Activated T-cell treated with anti-CD3 and anti-CD28 coated beads for 24 hours (primary cell): ENCODE results near the gene C1orf167.

Experiments
- DNase-seq: peaks from one replicate; pipeline ENCODE4 v3.0.0-alpha.2; 2020; ENCODE audit warnings: low read depth

Gene C1orf167

DNA sequence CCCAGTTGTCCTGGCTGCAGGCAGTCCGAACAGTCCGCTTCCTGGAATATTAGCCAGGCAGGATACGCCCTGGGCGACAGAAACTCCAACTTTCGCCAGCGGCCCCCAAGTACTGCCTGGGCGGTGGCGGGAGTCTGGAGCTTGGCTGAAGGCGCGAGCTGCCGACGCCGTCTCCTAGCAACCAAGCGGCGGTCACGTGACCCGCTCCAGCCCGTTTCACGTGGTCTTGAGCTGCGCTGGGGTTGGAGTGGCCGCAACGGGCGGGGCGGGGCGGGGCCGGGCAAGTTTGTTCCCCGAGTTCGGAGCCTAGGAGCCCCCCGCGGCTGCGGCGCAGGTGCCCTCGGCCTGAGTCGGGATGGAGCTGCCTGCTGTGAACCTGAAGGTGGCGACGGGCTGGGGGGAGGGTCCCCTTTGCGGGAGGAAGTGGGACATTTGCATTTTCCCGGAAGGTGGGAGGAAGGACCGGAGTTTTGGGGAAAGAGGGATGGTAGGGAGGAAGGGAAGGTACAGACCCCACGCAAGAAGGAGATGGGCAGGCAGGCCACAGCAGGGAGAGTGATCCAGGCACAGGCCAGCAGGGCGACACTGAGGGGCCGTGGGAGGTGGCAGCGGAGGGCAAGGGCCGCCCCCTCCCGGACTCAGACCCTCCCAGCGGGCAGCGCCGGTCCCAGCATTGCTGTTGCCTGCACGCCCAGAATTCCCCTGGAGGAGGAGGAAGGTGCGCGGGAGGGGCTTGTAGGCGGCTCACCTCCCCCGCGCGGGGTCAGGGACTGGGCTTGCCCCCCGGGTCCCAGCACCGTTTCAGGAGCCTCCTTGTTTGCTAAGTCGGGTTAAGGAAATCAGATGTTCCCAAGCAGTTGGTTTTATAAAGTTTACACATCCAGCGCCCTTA lies 25.9 kb upstream of the C1orf167 start, which contains the start of gene AGTRAP:
AGTRAP (plus strand) TSS at position 283 of the 892 bp plus-strand sequence; CDS start at position 356, 73 bp downstream.
- DNase-seq = peak; percentile 81

DNA sequence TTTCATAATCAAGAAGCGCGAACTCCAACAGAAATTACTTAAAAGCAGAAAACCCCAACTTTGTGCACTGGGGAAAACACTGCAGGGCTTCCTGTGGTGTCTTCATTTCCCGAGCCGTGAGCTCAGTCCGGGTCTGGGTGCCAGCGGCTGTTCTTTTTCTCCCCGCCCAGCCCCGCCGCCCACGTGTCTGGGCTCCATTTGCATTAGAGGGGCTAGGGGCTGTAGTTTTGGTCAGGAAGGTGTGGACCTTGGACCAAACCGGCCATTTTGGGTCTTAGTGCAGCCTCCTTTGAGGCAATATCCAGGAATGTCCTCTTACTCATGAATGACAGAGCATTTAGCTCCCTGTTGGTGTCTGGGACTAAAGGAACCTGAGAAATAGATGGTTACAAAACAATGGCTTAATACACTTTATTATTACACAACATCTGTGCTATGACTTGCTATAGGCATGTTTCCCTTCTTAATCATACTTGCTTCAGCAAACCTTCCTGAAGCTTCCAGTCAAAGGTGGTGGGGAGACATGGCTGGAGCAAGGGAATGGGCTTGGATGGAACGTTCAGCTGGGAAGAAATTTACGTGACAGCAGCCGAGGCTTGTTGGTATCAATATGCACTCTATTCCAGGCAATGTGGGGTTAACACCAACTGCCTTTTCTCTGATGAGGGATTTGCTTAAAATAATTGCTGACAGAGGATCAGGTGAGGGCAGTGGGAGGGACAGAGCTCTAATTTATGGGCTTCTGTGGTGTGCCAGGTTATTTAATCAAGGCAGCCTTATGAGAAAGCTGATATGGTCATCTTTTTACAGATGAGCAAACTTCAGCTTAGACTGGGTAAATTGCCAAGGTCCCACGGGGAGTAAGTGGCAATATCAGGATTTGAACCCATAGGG lies 25.0 kb upstream of the C1orf167 start:
- peak; percentile 16 for DNase-seq

GRCh38 chr1:11738096-11738495 lies 23.9 kb upstream of the C1orf167 start:
- no peak for DNase-seq

- DNase-seq = no peak
Observed at GRCh38 chr1:11738783-11739182, 23.2 kb upstream of the C1orf167 start.

DNA sequence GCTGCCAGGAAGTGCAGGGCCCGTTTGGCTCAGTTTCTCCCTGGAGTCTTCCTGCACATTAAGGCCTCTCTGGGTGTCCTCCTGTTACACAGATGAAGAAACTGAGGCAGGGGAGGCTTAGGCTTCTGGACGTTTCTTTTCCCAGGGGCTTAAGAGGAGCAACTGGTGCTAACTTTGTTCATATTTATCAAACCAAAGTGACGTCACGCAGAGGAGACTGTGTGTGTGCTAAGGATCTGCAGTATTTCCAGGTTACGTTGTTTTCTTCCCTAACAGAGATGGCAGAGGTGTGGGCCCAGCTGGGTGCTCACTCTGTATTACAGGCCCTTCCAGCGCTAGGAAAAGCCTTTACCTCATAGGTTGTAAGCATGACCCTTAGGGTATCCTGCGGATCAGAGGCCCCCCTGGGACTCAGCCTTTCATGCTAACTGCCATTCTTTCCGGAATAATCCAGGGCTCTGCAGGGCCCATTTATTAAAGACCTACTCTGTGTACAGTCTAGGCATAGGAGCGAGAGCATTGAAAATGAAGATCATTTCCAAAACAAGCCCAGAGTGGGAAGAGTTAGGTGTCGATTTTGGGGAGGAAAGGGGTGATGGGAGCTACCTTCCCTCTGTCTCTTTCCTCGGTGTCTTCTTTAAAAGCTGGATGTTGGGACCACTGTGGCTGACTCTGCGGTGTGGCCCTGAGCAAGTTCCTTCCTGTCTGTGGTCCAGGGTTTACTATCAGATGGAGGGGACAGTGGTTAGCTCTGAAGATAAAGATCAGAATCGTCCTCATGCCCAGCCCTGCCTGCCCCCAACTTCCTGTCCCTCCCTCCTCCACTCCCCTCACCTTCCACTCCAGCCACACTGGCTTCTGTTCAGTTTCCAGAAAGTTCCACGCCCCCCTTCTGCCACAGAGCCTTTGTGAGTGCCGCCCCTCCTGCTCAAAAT lies 21.5 kb upstream of the C1orf167 start:
- no peak for DNase-seq

- DNase-seq = no peak
Observed at GRCh38 chr1:11741482-11741881, 20.5 kb upstream of the C1orf167 start.

GRCh38 chr1:11741919-11742558 lies 20.0 kb upstream of the C1orf167 start:
- DNase-seq = no peak

DNA sequence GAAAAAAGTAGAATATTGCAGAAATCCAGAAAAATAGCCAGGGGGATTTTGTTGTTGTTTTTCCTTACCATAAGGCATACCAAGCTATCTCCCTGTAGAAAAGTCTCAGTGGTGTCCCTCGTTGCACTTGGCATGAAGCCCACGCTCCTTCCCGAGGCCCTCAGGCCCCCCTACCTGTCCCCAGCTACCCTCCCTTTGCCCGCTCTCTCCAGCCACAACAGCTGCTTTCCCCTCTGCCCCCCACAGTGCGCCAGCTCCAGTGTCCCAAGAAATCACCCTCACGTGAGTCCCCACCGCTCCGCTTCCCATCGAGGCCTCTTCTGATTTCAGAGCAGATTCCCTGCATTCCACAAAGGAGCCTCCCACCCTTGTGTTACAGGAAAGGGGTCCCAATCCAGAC lies 17.7 kb upstream of the C1orf167 start:
- no peak for DNase-seq

DNA sequence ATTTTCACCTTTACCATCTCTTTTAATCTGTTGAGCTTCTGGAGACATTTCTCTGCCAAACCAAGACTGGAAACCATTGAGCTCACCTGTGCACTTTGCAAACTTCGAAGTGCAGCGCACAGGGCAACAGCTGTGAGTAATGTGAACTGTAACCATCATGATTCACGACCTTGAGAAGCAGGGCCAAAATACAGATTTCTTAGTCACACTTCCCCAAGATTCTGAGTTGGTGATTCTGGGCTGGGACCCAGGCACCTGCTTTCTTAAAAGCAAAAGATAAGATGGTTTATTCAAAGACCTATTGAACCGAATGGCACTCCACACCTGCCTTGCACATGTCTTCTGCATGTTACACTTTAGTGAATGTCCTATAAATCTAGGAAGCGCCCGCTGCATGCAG lies 15.9 kb upstream of the C1orf167 start:
- no peak for DNase-seq

GRCh38 chr1:11746795-11747487 lies 15.1 kb upstream of the C1orf167 start:
- no peak for DNase-seq

DNA sequence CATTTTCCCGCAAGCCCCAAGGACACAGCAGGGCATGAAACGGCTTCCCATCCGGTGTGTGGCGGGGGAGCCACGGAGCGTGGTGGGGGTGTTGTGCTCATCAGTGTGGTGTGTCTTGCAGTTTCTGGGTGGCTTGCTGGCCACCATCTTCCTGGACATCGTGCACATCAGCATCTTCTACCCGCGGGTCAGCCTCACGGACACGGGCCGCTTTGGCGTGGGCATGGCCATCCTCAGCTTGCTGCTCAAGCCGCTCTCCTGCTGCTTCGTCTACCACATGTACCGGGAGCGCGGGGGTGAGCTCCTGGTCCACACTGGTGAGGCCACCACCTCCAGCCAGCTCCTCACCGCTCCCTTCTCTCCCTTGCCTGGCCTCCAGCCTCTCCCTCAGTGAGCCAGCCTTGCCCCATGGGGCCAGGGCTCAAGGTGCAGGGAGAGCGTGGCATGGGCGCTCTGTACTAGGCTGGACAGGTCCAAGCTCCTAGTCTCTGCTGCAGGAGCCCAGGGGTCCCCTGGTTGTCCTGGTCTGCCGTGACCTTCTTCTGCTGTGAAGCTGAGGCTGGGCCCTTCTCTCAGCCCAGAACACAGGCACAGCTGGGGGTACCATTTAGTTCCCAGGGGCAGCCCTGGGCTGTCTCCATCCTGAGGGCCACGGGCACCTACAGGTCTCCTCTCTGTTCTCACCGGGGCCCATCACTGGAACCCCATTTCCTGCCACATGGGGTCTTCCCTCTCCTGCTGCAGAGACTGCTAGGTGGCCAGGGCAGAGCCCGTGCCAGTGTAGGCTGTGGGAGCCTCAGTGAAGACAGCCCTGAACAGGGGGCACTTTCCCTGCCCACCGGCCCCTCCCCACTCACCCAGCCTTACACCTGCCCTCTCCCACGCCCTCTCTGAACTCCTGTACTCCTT lies 13.4 kb upstream of the C1orf167 start:
- no peak for DNase-seq

- DNase-seq = peak; percentile 28
Observed at GRCh38 chr1:11749203-11749689, 12.7 kb upstream of the C1orf167 start.

DNA sequence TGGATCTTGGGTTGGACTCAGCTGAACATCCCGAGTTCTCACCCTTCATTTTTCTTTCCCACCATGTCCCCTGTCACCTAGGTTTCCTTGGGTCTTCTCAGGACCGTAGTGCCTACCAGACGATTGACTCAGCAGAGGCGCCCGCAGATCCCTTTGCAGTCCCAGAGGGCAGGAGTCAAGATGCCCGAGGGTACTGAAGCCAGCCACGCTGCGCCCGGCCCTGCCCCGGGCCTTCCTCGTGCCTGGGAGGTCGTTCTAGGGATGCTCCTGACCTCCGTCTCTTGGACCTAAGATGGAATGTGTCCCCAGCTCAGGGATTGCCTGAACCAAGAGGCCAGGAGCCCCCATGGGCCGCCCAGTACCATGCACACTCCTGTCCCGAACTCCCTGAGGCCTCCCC lies 12.0 kb upstream of the C1orf167 start:
- DNase-seq = no peak

DNA sequence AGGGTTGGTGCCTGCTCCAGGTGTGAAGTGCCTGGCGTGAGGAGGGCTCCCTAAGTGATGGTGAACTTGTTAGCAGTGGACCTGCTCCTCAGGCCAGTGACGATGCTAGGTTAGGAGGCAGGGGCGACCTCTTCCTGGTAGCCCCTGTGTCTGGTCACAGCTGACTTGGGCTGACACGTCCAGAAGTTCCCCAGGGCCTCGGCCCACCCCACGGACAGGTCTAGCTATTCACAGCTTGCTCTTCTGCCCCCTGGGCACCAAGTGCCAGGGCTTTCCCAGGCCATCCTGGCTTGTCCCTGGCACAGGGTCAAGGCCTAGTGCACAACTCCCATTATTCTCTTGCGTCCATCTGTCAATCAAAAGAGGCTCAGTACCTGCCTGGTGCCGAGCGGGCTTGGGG lies 10.9 kb upstream of the C1orf167 start:
- no peak for DNase-seq

GRCh38 chr1:11752359-11753088 lies 9.5 kb upstream of the C1orf167 start:
- DNase-seq = no peak

DNA sequence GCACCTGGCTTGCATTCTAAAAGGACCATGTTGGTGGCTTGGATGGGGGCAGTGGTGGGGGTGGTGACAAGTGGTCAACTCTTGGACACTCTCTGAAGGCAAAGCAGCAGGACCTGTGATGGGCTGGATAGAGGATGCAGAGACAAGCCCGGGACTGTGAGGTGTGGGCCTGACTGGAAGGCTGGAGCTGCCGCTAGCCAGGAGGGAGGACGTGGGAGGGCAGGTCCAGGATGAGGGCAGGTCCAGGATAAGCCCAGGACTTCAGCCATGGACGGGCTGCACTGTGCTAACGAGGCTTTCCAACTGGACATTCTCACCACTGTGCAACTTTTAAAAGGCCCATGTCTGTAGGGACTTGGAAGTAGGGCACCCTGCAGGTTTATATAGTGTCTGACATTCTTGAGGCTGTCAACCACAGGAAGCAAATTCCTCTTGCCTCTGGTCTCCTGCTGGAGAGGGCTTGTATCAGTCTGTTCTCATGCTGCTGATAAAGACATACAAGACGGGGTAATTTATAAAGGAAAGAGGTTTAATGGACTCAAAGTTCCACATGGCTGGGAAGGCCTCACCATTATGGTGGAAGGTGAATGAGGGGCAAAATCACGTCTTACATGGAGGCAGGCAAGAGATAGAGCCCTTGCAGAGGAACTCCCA lies 8.3 kb upstream of the C1orf167 start:
- DNase-seq = no peak

DNA sequence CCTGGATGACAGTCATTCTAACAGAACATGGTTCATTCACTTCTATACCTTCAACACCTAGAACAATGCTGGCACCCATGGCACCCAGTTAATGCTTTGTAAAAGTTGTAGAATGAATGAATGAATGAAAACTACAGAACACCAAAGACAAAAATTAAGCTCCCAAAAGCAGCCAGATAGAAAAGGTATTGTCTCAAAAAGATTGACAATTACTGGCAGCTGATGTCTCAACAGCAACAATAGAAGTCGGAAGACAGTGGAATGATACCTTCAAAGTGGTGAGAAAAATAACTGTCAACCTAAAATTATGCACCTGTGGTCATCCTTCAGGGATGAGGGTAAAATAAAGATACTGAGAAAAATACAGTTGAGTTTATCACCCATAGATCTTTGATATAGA lies 4.9 kb upstream of the C1orf167 start:
- DNase-seq = no peak

DNA sequence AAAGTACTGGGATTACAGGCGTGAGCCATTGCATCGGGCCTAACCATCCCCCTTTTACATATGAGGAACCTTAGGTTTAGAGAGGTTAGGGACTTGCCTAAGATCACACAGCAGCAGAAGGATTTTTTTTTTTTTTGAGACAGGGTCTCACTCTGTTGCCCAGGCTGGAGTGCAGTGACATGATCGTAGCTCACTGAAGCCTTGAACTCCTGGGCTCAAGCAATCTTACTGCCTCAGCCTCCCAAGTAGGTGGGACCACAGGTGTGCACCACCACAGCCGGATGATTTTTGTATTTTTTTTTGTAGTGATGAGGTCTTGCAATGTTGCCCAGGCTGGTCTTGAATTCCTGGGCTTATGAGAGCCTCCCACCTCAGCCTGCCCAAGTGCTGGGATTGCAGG lies 2.2 kb upstream of the C1orf167 start:
- no peak for DNase-seq
